SIG-M5 (cell line): ENCODE measurements around the gene STAT1.
"Not testable (repeated sequence)": the region's sequence is repeated elsewhere in the genome, so short reads cannot be mapped to it uniquely, and the experiment has no call there.

Experiments used
- DNase-seq: peaks from one replicate; lab custom pipeline; 2025; lab: John Stamatoyannopoulos, UW

The STAT1 gene

DNA sequence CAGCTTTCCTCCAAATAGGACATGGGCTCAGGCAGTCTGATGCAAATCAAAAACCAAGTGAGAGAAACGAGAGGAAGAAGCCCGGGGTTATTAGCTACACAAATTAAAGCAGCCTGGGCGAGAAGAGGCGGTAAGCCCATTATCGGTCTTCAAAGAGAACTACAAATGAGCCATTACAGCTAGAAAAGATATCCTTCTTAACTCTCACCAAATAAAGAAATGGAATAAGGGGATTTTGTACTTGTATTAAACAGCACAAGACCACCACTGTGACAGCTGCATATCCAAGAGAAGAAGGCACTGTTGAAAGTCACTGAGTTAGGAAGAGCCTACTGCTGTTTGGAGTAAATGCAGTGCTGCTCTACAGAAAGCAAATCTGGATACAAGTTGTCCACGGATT lies 32.6 kb downstream of the STAT1 start:
- DNase-seq: no peak

GRCh38 chr2:190980630-190981209 lies 33.3 kb downstream of the STAT1 start:
- no peak for DNase-seq

GRCh38 chr2:190979906-190980629 lies 33.9 kb downstream of the STAT1 start:
- DNase-seq: no peak

DNA sequence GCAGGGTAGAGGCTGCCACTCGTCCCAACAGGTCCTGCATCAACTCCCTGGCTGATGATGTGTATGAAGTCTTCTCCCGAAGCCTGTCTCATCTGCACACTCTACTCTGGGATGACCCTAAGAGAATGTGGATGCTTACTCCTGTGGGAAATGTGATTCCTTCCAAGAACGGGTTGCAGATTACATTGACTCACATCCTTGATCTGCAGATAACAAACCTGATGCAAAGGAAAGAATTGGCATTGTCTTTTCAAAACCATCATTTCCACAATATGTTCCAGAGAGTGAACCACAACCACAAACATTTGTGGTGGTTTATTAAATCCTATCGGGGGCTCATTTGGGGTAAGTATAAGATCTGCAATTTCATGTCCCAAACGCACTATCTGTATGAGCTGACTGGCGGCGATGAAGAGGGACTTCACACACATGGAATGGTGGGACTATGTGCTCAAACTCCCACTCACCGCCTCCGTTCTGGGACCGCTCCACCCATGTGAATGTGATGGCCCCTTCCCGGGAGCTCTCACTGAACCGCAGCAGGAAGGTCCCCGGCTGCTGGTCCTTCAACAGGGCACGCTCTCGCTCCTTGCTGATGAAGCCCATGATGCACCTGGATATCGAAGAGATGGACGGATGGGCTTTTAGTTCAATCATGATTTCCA lies 35.5 kb downstream of the STAT1 start:
- no peak for DNase-seq

DNA sequence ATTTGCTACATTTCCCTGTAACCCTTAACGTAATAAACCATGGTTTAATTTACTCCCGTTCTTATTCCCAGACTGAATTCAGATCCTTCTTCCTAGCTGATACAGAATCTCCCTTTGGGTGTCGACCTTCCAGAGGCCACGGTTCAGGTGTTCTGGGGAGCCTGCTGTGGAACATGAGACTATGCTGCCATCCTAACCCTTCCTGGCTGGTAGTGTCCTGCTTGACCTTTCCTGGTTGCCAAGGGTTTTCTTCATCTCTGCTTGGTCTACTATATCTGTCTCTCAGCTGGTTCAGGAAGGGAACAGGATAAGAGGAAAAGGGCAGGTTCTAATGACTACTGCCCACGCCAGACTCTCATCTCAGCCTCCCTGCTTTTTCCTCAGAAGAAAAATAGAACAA lies 36.5 kb downstream of the STAT1 start:
- no peak for DNase-seq

DNA sequence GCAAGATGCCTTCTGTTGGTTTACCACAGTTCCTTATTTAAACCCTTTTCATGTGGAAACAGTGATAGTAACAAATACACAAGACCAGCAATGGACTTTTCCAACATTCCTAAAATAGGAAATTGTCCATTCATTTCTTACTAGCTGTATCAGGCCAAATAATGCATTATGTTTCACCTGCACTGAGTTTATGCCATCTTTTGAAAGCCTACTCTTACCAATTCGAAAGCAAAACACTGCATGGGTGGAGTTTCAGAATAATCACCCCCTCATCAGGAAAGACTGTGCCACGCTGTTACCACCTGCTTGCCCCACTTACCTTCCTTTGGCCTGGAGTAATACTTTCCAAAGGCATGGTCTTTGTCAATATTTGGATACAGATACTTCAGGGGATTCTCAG lies 37.5 kb downstream of the STAT1 start:
- DNase-seq: no peak

DNA sequence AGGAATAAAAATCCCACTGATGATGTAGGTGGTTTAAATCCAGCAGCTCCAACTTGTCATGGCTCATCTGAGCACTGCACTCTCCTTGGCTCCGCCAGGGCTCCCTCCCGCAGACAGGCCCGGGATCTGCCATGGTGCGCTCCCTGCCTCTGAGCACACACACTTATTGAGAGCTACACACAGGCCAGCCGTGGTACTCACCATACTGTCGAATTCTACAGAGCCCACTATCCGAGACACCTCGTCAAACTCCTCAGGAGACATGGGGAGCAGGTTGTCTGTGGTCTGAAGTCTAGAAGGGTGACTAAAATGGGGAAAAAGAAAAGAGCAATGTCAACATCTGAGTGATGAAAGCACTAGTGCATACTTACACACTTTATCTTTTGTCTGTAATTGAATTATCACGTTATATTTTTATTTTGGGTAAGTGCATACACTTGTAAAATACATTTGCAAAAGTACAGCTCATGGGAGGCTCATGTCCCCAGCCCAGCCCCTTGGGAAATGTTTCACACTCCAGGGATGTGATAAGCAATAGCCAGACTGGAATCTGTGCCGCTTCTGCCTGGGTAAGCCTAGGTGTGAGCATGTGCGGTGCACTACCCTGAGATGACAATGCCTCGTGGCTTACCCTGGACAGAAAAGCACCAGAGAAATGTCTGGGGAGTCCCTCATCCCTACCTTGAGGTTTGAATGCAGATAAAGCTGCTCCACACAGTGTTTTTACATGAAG lies 39.2 kb downstream of the STAT1 start:
- no peak for DNase-seq

DNA sequence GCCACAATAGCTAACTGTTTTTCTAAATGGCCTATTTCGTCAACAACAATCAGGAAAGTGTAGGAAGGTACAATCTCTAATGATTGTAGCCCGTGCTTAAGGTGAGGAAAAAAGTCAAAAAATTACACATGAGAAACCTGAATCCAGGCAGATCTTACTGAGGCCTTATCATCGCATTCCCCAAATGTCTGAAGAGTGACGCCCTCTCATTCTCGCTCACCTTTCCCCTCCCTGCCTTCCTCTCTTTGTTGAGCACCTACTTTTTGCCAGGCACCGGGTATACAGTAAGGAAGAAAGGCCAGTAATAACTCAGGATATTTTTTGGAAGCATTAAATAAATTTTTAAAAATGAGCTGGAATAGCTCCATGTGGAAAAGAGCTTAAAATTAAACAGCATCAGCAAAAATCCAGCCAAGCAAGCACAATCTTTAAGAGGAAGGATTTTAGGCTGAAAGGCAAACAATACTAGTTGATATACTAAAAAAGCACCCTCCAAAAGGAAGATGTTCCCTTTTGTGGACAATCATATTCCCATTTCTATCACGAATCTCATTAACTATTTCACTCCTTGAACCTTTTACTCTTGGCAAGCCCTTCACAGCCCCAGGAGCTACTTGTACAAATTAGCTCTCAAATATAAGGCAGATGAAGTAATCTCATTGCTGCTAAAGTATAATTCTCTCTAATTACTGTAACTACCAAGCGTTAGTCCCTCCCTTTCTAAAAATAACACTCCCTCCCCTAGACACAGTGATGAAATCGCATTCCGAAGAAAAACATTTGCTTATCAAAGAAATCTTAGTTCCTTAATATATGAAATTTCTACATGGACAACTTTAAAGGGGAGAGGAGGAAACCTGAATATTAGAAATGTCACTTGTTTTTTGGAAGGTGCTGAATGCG lies 40.0 kb downstream of the STAT1 start:
- DNase-seq: no peak

DNA sequence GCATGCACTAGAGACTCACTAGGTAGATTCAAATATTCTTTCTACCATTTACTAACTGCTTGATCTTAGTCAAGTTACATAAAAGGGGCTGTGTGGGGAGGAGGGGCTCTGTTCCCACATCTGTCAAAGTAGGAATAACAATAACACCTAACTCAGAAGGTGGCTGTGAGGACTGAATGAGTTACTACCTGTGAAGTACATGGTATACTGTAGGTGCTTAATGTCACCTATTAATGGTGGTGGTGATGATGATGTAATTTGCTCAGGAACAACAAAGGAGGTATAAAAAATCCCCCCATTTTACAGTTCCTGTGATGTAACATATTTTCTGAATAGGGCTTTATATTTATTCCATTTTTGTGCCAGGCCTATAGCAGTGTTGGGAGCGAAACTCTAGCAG lies 40.7 kb downstream of the STAT1 start:
- DNase-seq: no peak

DNA sequence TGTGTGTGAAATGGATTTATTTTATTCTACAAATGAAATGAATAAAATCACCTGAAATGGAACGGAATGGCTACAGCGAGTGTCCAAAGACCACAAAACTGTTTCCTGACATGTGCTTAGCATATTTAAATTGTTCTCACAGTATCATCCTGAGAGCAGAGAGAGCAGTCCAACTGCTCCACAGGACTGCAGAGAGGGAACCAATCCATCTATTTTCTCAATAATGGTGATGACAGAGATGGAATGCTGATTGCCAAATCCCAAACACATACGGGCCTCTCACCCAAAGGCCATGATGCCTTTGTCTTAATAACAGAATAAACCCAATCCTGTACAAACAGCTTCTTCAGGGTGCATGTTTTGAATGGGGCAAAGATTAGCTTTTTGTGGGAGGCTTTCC lies 41.1 kb downstream of the STAT1 start:
- DNase-seq: no peak

- DNase-seq: no peak
Measured at GRCh38 chr2:190972213-190972612, 41.8 kb downstream of the STAT1 start.

DNA sequence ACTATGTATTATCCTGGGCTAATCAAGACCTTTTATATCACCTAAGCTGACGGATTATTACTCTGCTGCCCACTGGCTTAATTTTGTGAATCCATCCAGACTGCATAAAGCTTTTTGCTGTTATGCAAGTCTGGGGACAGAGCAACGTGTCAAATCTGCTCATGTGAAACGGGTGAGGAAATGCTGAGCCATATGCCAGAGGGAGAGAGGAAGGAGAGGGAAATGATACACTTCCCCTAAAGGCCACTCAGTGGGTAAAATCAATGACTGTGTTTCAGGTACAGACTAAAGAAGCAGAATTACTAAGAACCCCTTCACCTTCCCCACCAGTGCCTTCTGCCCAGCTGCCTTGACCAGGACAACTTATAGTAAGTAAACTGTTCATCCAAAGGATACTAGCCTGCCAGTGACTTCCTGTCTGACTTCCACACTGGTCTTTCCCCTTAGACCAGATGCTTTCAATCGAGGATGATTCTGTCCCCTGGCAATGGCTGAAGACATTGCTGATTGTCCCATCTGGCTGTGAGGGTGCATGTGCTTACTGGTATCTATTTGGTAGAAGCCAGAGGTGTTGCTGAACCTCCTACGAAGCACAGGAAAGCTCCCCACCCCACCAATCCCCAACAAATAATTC lies 43.0 kb downstream of the STAT1 start:
- DNase-seq: no peak

- no peak for DNase-seq
Measured at GRCh38 chr2:190970160-190970559, 43.8 kb downstream of the STAT1 start.

- DNase-seq: no peak
Measured at GRCh38 chr2:190968522-190968921, 45.4 kb downstream of the STAT1 start.

DNA sequence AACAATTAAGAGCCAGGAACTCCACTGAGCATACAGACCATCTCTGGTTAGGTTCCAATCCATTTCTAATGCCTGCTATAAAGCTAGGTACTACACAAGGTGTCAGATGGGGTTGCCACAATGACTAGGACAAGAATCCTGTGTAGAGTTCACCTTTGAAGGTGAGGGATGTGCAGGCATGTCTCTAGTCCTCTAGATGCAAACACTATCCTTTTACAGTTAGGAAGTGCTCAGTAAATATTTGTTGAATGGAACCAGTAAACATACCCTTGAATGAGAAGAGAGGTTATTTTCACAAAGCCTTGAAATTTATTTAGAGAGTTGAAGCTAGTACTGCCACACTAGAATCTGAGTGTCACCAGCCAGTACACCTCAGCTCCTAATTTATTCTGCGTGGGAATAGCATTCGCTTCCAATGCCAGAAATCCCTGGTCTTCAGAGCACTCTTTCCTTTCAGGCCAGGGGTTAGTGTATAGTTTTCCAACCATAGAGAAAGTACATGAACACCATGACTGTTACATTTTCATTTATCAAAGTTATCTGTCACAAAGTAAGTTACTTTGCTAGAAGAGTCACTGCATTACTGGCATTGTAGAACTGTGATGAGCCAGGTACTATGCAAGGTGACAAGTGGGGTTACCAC lies 48.3 kb downstream of the STAT1 start:
- no peak for DNase-seq

- DNase-seq: no peak
Measured at GRCh38 chr2:190964170-190964795, 49.7 kb downstream of the STAT1 start.

DNA sequence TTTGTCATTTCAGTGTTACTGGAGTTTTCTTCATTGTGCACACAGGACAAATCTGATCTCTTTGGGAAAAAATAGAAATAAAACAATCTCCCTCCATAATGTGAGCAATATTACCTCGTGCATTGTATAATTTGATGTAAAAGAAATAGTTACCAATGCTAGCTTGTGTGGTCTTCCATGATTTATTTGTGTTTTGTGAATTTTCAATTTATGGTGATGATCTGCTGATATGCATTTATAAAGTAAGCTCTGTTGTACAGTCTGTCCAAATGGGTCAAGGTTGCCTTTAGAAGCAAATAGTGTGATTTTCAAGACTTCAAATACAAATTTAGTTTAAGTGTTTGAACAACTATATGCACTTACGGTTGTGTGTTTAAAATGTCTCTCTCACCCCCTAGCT lies 50.9 kb downstream of the STAT1 start:
- no peak for DNase-seq

DNA sequence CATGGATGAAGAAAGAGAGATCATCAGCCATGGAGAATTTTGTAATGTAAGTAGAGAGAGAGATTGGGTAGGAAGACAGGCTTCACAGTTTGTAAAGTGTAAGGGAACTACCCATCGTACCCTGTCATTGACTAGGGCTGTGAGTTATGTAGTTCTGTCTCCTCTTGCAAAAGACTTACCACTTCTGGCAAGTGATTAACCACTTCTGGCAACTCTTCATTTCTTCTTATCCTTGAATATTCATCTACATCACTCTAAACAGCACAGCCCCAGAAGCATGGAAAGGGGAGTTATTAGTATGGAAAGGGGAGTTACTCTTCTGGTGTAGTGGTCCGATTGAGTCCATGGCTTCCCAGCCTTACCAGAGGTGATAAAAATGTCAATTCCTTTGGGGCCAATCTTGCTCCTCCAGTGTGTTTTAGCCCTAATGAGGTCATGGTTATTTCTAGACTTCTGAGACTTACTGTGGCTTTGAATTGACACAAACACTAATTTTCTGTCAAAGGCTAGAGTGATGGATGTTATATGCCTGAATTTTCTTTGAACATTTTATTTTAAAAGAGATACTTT lies 52.0 kb downstream of the STAT1 start:
- no peak for DNase-seq

DNA sequence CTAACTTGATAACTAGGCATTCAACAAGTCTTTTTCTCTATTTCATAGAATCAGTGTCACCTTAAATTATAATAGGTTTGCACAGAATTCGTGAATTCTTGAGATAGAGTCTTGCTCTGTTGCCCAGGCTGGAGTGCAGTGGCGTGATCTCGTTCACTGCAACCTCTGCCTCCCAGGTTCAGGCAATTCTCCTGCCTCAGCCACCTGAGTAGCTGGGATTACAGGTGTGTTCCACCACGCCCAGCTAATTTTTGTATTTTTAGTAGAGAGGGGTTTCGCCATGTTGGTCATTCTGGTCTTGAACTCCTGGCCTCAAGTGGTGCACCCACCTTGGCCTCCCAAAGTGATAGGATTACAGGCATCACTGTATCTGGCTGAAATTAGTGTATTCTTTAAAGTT lies 52.9 kb downstream of the STAT1 start:
- DNase-seq: not testable (repeated sequence)
